Pulmonary artery endothelial cell (primary cell): Measurements from ENCODE around the gene CCNYL1. TPM values are rescaled to one million over a fixed set of nuclear protein-coding genes. Genes with fewer than 3 reads are reported as not detected.
"Not testable (repeated sequence)": the region's sequence is repeated elsewhere in the genome, so short reads cannot be mapped to it uniquely, and the experiment has no call there.

ENCODE experiments used
- DNase-seq: peaks from one replicate; pipeline ENCODE4 v3.0.0-alpha.2; 2011; ENCODE audit warnings: low read depth, low spot score
- total RNA-seq: library from RNA; depleted of rRNA; stranded (reverse); fragments of >200 nt; gene quantifications from 2 replicates; pipeline ENCODE4 v1.2.3, GENCODE V29; 2014

CCNYL1 gene
- total RNA-seq: 45.5 and 46.5 TPM in 2 replicates

- DNase-seq: peak; percentile 99
These were observed at the start of gene CCNYL1 for GRCh38 chr2:207710814-207711740. Gene CCNYL1, plus strand, starts transcription at chr2:207711640. Its CDS starts 257 bp downstream, at chr2:207711897.

GRCh38 chr2:207662203-207662602, 49.2 kb upstream of the CCNYL1 start:
- no peak for DNase-seq

GRCh38 chr2:207663870-207664545, 47.4 kb upstream of the CCNYL1 start:
- no peak for DNase-seq

GRCh38 chr2:207670887-207671286, 40.6 kb upstream of the CCNYL1 start:
- DNase-seq: no peak

GRCh38 chr2:207673431-207673830, 38.0 kb upstream of the CCNYL1 start:
- DNase-seq: no peak

- no peak for DNase-seq
These were observed 37.1 kb upstream of the CCNYL1 start for GRCh38 chr2:207674266-207674774.

GRCh38 chr2:207674826-207675225, 36.6 kb upstream of the CCNYL1 start:
- DNase-seq: no peak

- peak; percentile 69 for DNase-seq
These were observed 34.5 kb upstream of the CCNYL1 start for GRCh38 chr2:207676827-207677354.

- no peak for DNase-seq
These were observed 30.0 kb upstream of the CCNYL1 start for GRCh38 chr2:207681431-207681830.

GRCh38 chr2:207682557-207682956, 28.9 kb upstream of the CCNYL1 start:
- DNase-seq: no peak

GRCh38 chr2:207683438-207683837, 28.0 kb upstream of the CCNYL1 start:
- DNase-seq: no peak

GRCh38 chr2:207683879-207684627, 27.4 kb upstream of the CCNYL1 start:
- no peak for DNase-seq

- DNase-seq: no peak
These were observed 24.6 kb upstream of the CCNYL1 start for GRCh38 chr2:207686812-207687211.

- DNase-seq: no peak
These were observed 22.8 kb upstream of the CCNYL1 start for GRCh38 chr2:207688597-207688996.

- DNase-seq: not testable (repeated sequence)
These were observed 20.5 kb upstream of the CCNYL1 start for GRCh38 chr2:207690845-207691461.

GRCh38 chr2:207692206-207693065, 19.0 kb upstream of the CCNYL1 start:
- no peak for DNase-seq

GRCh38 chr2:207693641-207694249, 17.7 kb upstream of the CCNYL1 start:
- no peak for DNase-seq

GRCh38 chr2:207694811-207695281, 16.6 kb upstream of the CCNYL1 start:
- DNase-seq: no peak

- no peak for DNase-seq
These were observed 16.1 kb upstream of the CCNYL1 start for GRCh38 chr2:207695293-207695692.
